Ovary (tissue), 9 donors: Measurements from ENCODE around the gene CSGALNACT2. TPM values are rescaled to one million over a fixed set of nuclear protein-coding genes. Genes with fewer than 3 reads are reported as not detected.
A peak's percentile ranks its signal among the peaks of the same experiment; 100 is the strongest.

Source experiments
- DNase-seq, 5 donors: peaks; one replicate each; pipeline ENCODE4 v3.0.0-alpha.2; 2019 to 2020
- H3K27ac ChIP-seq, 2 donors: fragments of 200-600 bp; one replicate each; pipeline versions ENCODE4 v1.5.1 to v1.8.0; 2019 to 2022
- H3K27me3 ChIP-seq: fragments of 200-600 bp; one replicate; pipeline ENCODE4 v1.8.0; 2022
- H3K36me3 ChIP-seq: fragments of 200-600 bp; sonication (generic); one replicate; pipeline ENCODE4 v1.5.1; 2019
- H3K4me1 ChIP-seq: one replicate; pipeline ENCODE4 v1.8.1; 2013; ENCODE audit warnings: mild to moderate bottlenecking, moderate library complexity; ENCODE audit not compliant: insufficient read depth
- H3K4me3 ChIP-seq: fragments of 200-600 bp; sonication (generic); one replicate; pipeline ENCODE4 v1.5.1; 2017
- H3K9me3 ChIP-seq, 2 donors: fragments of 200-600 bp in 1 of 2; sonication (generic) in 1 of 2; one replicate each; pipeline versions ENCODE4 v1.5.1 to v1.8.1; 2013 to 2019; ENCODE audit warnings: mild to moderate bottlenecking in 1 of 2, moderate library complexity in 1 of 2
- EP300 ChIP-seq: sonication (generic); formaldehyde crosslinking; IDR thresholded peaks from one replicate; pipeline ENCODE4 v1.6.1; 2017; ENCODE audit warnings: antibody characterized with exemption
- POLR2A ChIP-seq: fragments of 450-650 bp; IDR thresholded peaks from one replicate; pipeline ENCODE4 v1.6.1; 2017; ENCODE audit warnings: antibody characterized with exemption, mild to moderate bottlenecking, moderate library complexity
- WGBS, 3 donors: extraction: QIAGEN DNeasy Blood & Tissue Kit in 1 of 3; methylation state at CpG; one replicate each; pipeline versions ENCODE4 v1.1.5 to v1.1.7; 2013 to 2017; 5-methylcytosine and 5-hydroxymethylcytosine counted together
- intact Hi-C, 4 donors: fragments of 100-400 bp; cut with DNase I; formaldehyde crosslinking; loops; one replicate each; pipeline versions ENCODE4 v1.11.0 to v1.15.1; 2022 to 2023
- polyA plus RNA-seq, 2 donors: library from polyadenylated mRNA; stranded (reverse); fragments of 200-250 nt in 1 of 2; fragments of 350-450 nt in 1 of 2; fragmentation: Illumina TruSeq in 1 of 2; extraction: RNeasy Lipid Tissue Mini Kit (QIAGEN cat#74804) in 1 of 2; gene quantifications; one replicate each; pipeline ENCODE4 v1.2.3, GENCODE V29; 2013 to 2014
- total RNA-seq, 7 donors: library from RNA; depleted of rRNA in 2 of 7; stranded (reverse); fragments of >200 nt in 2 of 7; fragmentation: NEBNext Ultra II Directional in 3 of 7; extraction: Animal tissue kit (Norgen Biotek cat#: 25700) in 3 of 7; gene quantifications; one replicate each; pipeline versions ENCODE4 v1.1.0 to v1.2.4, GENCODE V29; 2016 to 2023
- TF ChIP-seq, protein P1 (sequence below), 3 donors: fragments of 450-650 bp in 2 of 3; fragments of 200-600 bp in 1 of 3; IDR thresholded peaks; one replicate each; pipeline versions ENCODE4 v1.5.1 to v1.8.0; 2016 to 2022; ENCODE audit warnings: antibody characterized with exemption in 3 of 3, mild to moderate bottlenecking in 1 of 3
- donor health status: DM: no; HTN: no; CAD: no; lungs with moderate emphysema.
- donor health status: DM: no; HTN: no; CAD: no.
- donor health status: Bipolar disorder and iron deficiency.
- donor health status: DM: yes; HTN: yes; CAD: no.
- donor health status: DM: no; HTN: no; CAD: no.
- donor health status: DM: yes; HTN: yes; CAD: no.

The CSGALNACT2 gene
- total and polyA plus RNA-seq, 9 donors = 14.8 to 27.2 (median 21.8) TPM

GRCh38 chr10:43195557-43195956, 57.3 kb downstream of the CSGALNACT2 start:
- H3K9me3 ChIP-seq = no peaks in the 10 kb centered on the region
- H3K27ac ChIP-seq = no peak overlapping the region
- H3K4me3 ChIP-seq = no peak overlapping the region
- intact Hi-C loops = no loop called here
- H3K36me3 ChIP-seq = no peaks in the 10 kb centered on the region
- 84 to 87% (median 87%) methylated on average over 12 of the region's 12 CpGs for WGBS, 3 donors
- peak in 1 of 5 donors; percentile 21 for DNase-seq
- no peaks in the 10 kb centered on the region for H3K27me3 ChIP-seq
- H3K4me1 ChIP-seq = no peaks in the 10 kb centered on the region
- TF ChIP-seq EP300 (no peak), POLR2A (no peak)
- TF ChIP-seq, protein P1, sequence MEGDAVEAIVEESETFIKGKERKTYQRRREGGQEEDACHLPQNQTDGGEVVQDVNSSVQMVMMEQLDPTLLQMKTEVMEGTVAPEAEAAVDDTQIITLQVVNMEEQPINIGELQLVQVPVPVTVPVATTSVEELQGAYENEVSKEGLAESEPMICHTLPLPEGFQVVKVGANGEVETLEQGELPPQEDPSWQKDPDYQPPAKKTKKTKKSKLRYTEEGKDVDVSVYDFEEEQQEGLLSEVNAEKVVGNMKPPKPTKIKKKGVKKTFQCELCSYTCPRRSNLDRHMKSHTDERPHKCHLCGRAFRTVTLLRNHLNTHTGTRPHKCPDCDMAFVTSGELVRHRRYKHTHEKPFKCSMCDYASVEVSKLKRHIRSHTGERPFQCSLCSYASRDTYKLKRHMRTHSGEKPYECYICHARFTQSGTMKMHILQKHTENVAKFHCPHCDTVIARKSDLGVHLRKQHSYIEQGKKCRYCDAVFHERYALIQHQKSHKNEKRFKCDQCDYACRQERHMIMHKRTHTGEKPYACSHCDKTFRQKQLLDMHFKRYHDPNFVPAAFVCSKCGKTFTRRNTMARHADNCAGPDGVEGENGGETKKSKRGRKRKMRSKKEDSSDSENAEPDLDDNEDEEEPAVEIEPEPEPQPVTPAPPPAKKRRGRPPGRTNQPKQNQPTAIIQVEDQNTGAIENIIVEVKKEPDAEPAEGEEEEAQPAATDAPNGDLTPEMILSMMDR (IDR thresholded peaks at IDR 0.05) = no peak

DNA sequence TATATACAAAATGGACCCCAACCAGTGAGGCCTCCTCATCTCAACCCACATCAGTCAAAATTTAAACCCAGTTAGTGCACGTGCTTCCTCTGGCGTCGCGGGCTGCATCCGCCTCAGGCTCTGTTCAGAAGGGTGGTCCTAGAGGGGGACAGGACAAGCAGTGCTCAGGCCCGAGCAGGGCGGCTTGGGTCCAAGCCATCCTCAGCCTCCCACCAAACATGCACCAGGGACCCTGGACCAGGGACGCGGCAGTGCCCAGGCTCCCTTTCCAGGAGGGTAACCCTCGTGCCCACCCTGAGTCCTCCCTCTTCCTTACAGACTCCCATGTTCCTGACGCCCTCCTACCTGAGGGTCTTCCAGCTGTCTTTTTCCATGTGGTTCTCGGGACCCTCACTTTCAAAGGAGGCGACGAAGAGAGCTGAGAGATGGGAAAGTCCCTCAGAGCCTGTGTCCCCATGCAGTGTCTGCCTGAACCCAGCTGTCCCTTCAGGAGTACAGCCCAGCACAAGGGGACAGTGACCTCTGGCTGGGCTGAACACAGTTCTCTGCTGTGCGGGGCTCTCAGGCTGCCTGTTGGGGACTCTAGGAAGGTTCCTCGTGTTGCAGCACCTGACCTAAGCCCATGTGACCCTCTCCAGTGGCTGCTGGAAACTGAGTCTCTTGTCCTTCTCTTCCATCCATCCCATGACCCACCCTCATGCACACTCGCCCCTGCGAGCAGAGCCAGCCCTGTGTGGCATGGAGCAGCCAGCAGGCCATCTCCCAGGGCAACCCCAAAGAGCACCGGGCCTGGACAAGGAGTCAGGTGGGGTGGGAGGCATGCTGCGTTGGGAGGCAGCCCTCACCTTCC, 58.1 kb downstream of the CSGALNACT2 start:
- Histone ChIP-seq H3K4me3 (no peak overlapping the region), H3K27ac (no peak overlapping the region), H3K9me3 (no peaks in the 10 kb centered on the region), H3K27me3 (no peaks in the 10 kb centered on the region), H3K4me1 (no peaks in the 10 kb centered on the region), H3K36me3 (no peaks in the 10 kb centered on the region)
- WGBS, 3 donors = 91% methylated on average over 20 of the region's 20 CpGs
- TF ChIP-seq POLR2A (no peak), EP300 (no peak)
- TF ChIP-seq, protein P1 (IDR thresholded peaks at IDR 0.05) = no peak
- peak in 1 of 5 donors; percentile 16 for DNase-seq
- intact Hi-C loops = no loop called here

GRCh38 chr10:43196981-43197833, 59.0 kb downstream of the CSGALNACT2 start:
- no peak overlapping the region for H3K27ac ChIP-seq
- H3K27me3 ChIP-seq = no peaks in the 10 kb centered on the region
- DNase-seq = peak in 1 of 5 donors; percentile 13
- H3K4me3 ChIP-seq = no peak overlapping the region
- no peaks in the 10 kb centered on the region for H3K9me3 ChIP-seq
- TF ChIP-seq POLR2A = no peak
- TF ChIP-seq, protein P1 (IDR thresholded peaks at IDR 0.05) = no peak
- no peak for TF ChIP-seq EP300
- 92 to 93% (median 92%) methylated on average over 20 of the region's 20 CpGs for WGBS, 3 donors
- no peaks in the 10 kb centered on the region for H3K4me1 ChIP-seq
- intact Hi-C loops = no loop called here
- H3K36me3 ChIP-seq = no peaks in the 10 kb centered on the region

GRCh38 chr10:43197834-43198681, 59.8 kb downstream of the CSGALNACT2 start:
- Histone ChIP-seq H3K27me3 (no peaks in the 10 kb centered on the region), H3K4me3 (no peak overlapping the region), H3K4me1 (no peaks in the 10 kb centered on the region), H3K27ac (no peak overlapping the region), H3K36me3 (no peaks in the 10 kb centered on the region), H3K9me3 (no peaks in the 10 kb centered on the region)
- 76 to 87% (median 81%) methylated on average over 11 to 15 of the region's 15 CpGs for WGBS, 3 donors
- TF ChIP-seq, protein P1 (IDR thresholded peaks at IDR 0.05) = no peak
- no peak for TF ChIP-seq POLR2A
- no peak for TF ChIP-seq EP300
- peak in 2 of 5 donors; percentile 12 to 22 for DNase-seq
- intact Hi-C loops = no loop called here
